ENCODE measurements around the gene LRRC7. TPM values are rescaled to one million over a fixed set of nuclear protein-coding genes. Genes with fewer than 3 reads are reported as not detected.

Gene LRRC7
- total and polyA plus RNA-seq, 4 donors, result 0.13 to 1.3 (median 0.16) TPM; not detected in 1

- 91% methylated on average over 3 of the region's 3 CpGs for WGBS, 2 donors
- no peaks in the 10 kb centered on the region for H3K4me1 ChIP-seq (ENCODE audit: control insufficient read depth in 1 of 2, insufficient read depth in 2 of 2, low read length in 2 of 2)
- no peaks in the 10 kb centered on the region for H3K27me3 ChIP-seq (ENCODE audit: control insufficient read depth in 1 of 2, insufficient read depth in 2 of 2, low read length in 1 of 2)
- H3K4me3 ChIP-seq (ENCODE audit: low read length in 2 of 2), result no peak overlapping the region
- DNase-seq, result no peak
- intact Hi-C loops (cut with DNase I), result no loop called here
- no peaks in the 10 kb centered on the region for H3K9me3 ChIP-seq (ENCODE audit: control insufficient read depth, low read length)
- no peak for ATAC-seq (ENCODE audit: low FRiP score)
- no peaks in the 10 kb centered on the region for H3K36me3 ChIP-seq (ENCODE audit: control insufficient read depth in 1 of 2, insufficient read depth in 2 of 2, low read length in 1 of 2)
- H3K27ac ChIP-seq (ENCODE audit: low read depth in 1 of 2, low read length in 2 of 2), result no peak overlapping the region
Measured at GRCh38 chr1:69613414-69613813, 45.7 kb downstream of the LRRC7 start.

GRCh38 chr1:69638673-69639072 lies 71.0 kb downstream of the LRRC7 start:
- H3K36me3 ChIP-seq (ENCODE audit: control insufficient read depth in 1 of 2, insufficient read depth in 2 of 2, low read length in 1 of 2), result no peaks in the 10 kb centered on the region
- 67 to 88% methylated on average over 1 of the region's 1 CpG for WGBS, 2 donors
- H3K4me3 ChIP-seq (ENCODE audit: low read length in 2 of 2), result no peak overlapping the region
- no peak for ATAC-seq (ENCODE audit: low FRiP score)
- H3K27ac ChIP-seq (ENCODE audit: low read depth in 1 of 2, low read length in 2 of 2), result no peak overlapping the region
- DNase-seq, result no peak
- H3K4me1 ChIP-seq (ENCODE audit: control insufficient read depth in 1 of 2, insufficient read depth in 2 of 2, low read length in 2 of 2), result no peaks in the 10 kb centered on the region
- H3K27me3 ChIP-seq (ENCODE audit: control insufficient read depth in 1 of 2, insufficient read depth in 2 of 2, low read length in 1 of 2), result no peaks in the 10 kb centered on the region
- intact Hi-C loops (cut with DNase I), result no loop called here
- H3K9me3 ChIP-seq (ENCODE audit: control insufficient read depth, low read length), result no peaks in the 10 kb centered on the region

GRCh38 chr1:69639159-69639558 lies 71.4 kb downstream of the LRRC7 start:
- intact Hi-C loops (cut with DNase I), result no loop called here
- H3K27ac ChIP-seq (ENCODE audit: low read depth in 1 of 2, low read length in 2 of 2), result no peak overlapping the region
- no peaks in the 10 kb centered on the region for H3K4me1 ChIP-seq (ENCODE audit: control insufficient read depth in 1 of 2, insufficient read depth in 2 of 2, low read length in 2 of 2)
- DNase-seq, result no peak
- H3K27me3 ChIP-seq (ENCODE audit: control insufficient read depth in 1 of 2, insufficient read depth in 2 of 2, low read length in 1 of 2), result no peaks in the 10 kb centered on the region
- no peak overlapping the region for H3K4me3 ChIP-seq (ENCODE audit: low read length in 2 of 2)
- H3K9me3 ChIP-seq (ENCODE audit: control insufficient read depth, low read length), result no peaks in the 10 kb centered on the region
- H3K36me3 ChIP-seq (ENCODE audit: control insufficient read depth in 1 of 2, insufficient read depth in 2 of 2, low read length in 1 of 2), result no peaks in the 10 kb centered on the region
- no peak for ATAC-seq (ENCODE audit: low FRiP score)

- no peak overlapping the region for H3K27ac ChIP-seq (ENCODE audit: low read depth in 1 of 2, low read length in 2 of 2)
Measured at GRCh38 chr1:69643266-69643665, 75.5 kb downstream of the LRRC7 start.

GRCh38 chr1:69645477-69645876 lies 77.8 kb downstream of the LRRC7 start:
- DNase-seq (no peak), ATAC-seq (ENCODE audit: low FRiP score) (no peak)
- 67 to 74% methylated on average over 1 of the region's 1 CpG for WGBS, 2 donors
- H3K4me1 ChIP-seq (ENCODE audit: control insufficient read depth in 1 of 2, insufficient read depth in 2 of 2, low read length in 2 of 2), result no peaks in the 10 kb centered on the region
- H3K27me3 ChIP-seq (ENCODE audit: control insufficient read depth in 1 of 2, insufficient read depth in 2 of 2, low read length in 1 of 2), result no peaks in the 10 kb centered on the region
- H3K4me3 ChIP-seq (ENCODE audit: low read length in 2 of 2), result no peak overlapping the region
- no peaks in the 10 kb centered on the region for H3K9me3 ChIP-seq (ENCODE audit: control insufficient read depth, low read length)
- intact Hi-C loops (cut with DNase I), result no loop called here
- H3K27ac ChIP-seq (ENCODE audit: low read depth in 1 of 2, low read length in 2 of 2), result no peak overlapping the region
- H3K36me3 ChIP-seq (ENCODE audit: control insufficient read depth in 1 of 2, insufficient read depth in 2 of 2, low read length in 1 of 2), result no peaks in the 10 kb centered on the region

More at GRCh38 chr1:69643266-69643665, 75.5 kb downstream of the LRRC7 start:
- H3K36me3 ChIP-seq (ENCODE audit: control insufficient read depth in 1 of 2, insufficient read depth in 2 of 2, low read length in 1 of 2), result no peaks in the 10 kb centered on the region
- no peaks in the 10 kb centered on the region for H3K4me1 ChIP-seq (ENCODE audit: control insufficient read depth in 1 of 2, insufficient read depth in 2 of 2, low read length in 2 of 2)
- no peaks in the 10 kb centered on the region for H3K9me3 ChIP-seq (ENCODE audit: control insufficient read depth, low read length)
- DNase-seq, result no peak
- H3K27me3 ChIP-seq (ENCODE audit: control insufficient read depth in 1 of 2, insufficient read depth in 2 of 2, low read length in 1 of 2), result no peaks in the 10 kb centered on the region
- no peak for ATAC-seq (ENCODE audit: low FRiP score)
- intact Hi-C loops (cut with DNase I), result no loop called here
- no peak overlapping the region for H3K4me3 ChIP-seq (ENCODE audit: low read length in 2 of 2)

- H3K27me3 ChIP-seq (ENCODE audit: control insufficient read depth in 1 of 2, insufficient read depth in 2 of 2, low read length in 1 of 2), result no peaks in the 10 kb centered on the region
- no peak for ATAC-seq (ENCODE audit: low FRiP score)
- H3K27ac ChIP-seq (ENCODE audit: low read depth in 1 of 2, low read length in 2 of 2), result no peak overlapping the region
- intact Hi-C loops (cut with DNase I), result no loop called here
- H3K4me1 ChIP-seq (ENCODE audit: control insufficient read depth in 1 of 2, insufficient read depth in 2 of 2, low read length in 2 of 2), result peaks cover 0 to 1% of the 10 kb centered on the region in 2 donors
- H3K9me3 ChIP-seq (ENCODE audit: control insufficient read depth, low read length), result no peaks in the 10 kb centered on the region
- DNase-seq, result no peak
- H3K36me3 ChIP-seq (ENCODE audit: control insufficient read depth in 1 of 2, insufficient read depth in 2 of 2, low read length in 1 of 2), result no peaks in the 10 kb centered on the region
- H3K4me3 ChIP-seq (ENCODE audit: low read length in 2 of 2), result no peak overlapping the region
Measured at GRCh38 chr1:69648486-69648885, 80.8 kb downstream of the LRRC7 start.

GRCh38 chr1:69649383-69649990 lies 81.8 kb downstream of the LRRC7 start:
- 75 to 82% methylated on average over 5 of the region's 5 CpGs for WGBS, 2 donors
- no peaks in the 10 kb centered on the region for H3K27me3 ChIP-seq (ENCODE audit: control insufficient read depth in 1 of 2, insufficient read depth in 2 of 2, low read length in 1 of 2)
- no peak for ATAC-seq (ENCODE audit: low FRiP score)

GRCh38 chr1:69650779-69651178 lies 83.1 kb downstream of the LRRC7 start:
- 77 to 83% methylated on average over 3 of the region's 3 CpGs for WGBS, 2 donors
- Histone ChIP-seq H3K27me3 (ENCODE audit: control insufficient read depth in 1 of 2, insufficient read depth in 2 of 2, low read length in 1 of 2) (no peaks in the 10 kb centered on the region), H3K36me3 (ENCODE audit: control insufficient read depth in 1 of 2, insufficient read depth in 2 of 2, low read length in 1 of 2) (no peaks in the 10 kb centered on the region), H3K9me3 (ENCODE audit: control insufficient read depth, low read length) (no peaks in the 10 kb centered on the region), H3K4me3 (ENCODE audit: low read length in 2 of 2) (no peak overlapping the region), H3K27ac (ENCODE audit: low read depth in 1 of 2, low read length in 2 of 2) (no peak overlapping the region), H3K4me1 (ENCODE audit: control insufficient read depth in 1 of 2, insufficient read depth in 2 of 2, low read length in 2 of 2) (peaks cover 0 to 1% of the 10 kb centered on the region in 2 donors)
- intact Hi-C loops (cut with DNase I), result no loop called here
- DNase-seq (no peak), ATAC-seq (ENCODE audit: low FRiP score) (no peak)

More at GRCh38 chr1:69649383-69649990, 81.8 kb downstream of the LRRC7 start:
- intact Hi-C loops (cut with DNase I), result no loop called here
- no peak overlapping the region for H3K4me3 ChIP-seq (ENCODE audit: low read length in 2 of 2)
- DNase-seq, result no peak
- H3K27ac ChIP-seq (ENCODE audit: low read depth in 1 of 2, low read length in 2 of 2), result no peak overlapping the region
- H3K9me3 ChIP-seq (ENCODE audit: control insufficient read depth, low read length), result no peaks in the 10 kb centered on the region
- H3K36me3 ChIP-seq (ENCODE audit: control insufficient read depth in 1 of 2, insufficient read depth in 2 of 2, low read length in 1 of 2), result no peaks in the 10 kb centered on the region
- peaks cover 0 to 1% of the 10 kb centered on the region in 2 donors for H3K4me1 ChIP-seq (ENCODE audit: control insufficient read depth in 1 of 2, insufficient read depth in 2 of 2, low read length in 2 of 2)

- no peak for DNase-seq
- peaks cover 0 to 1% of the 10 kb centered on the region in 2 donors for H3K4me1 ChIP-seq (ENCODE audit: control insufficient read depth in 1 of 2, insufficient read depth in 2 of 2, low read length in 2 of 2)
- H3K27ac ChIP-seq (ENCODE audit: low read depth in 1 of 2, low read length in 2 of 2), result no peak overlapping the region
- H3K27me3 ChIP-seq (ENCODE audit: control insufficient read depth in 1 of 2, insufficient read depth in 2 of 2, low read length in 1 of 2), result no peaks in the 10 kb centered on the region
- H3K4me3 ChIP-seq (ENCODE audit: low read length in 2 of 2), result no peak overlapping the region
- H3K9me3 ChIP-seq (ENCODE audit: control insufficient read depth, low read length), result no peaks in the 10 kb centered on the region
- WGBS, 2 donors, result 0 to 75% methylated on average over 1 of the region's 1 CpG
- H3K36me3 ChIP-seq (ENCODE audit: control insufficient read depth in 1 of 2, insufficient read depth in 2 of 2, low read length in 1 of 2), result no peaks in the 10 kb centered on the region
- no peak for ATAC-seq (ENCODE audit: low FRiP score)
- intact Hi-C loops (cut with DNase I), result no loop called here
Measured at GRCh38 chr1:69651656-69652055, 83.9 kb downstream of the LRRC7 start.

Measured in aorta (tissue), 5 donors.